VCaP (cell line): ENCODE data around the gene ZNF778.
"Not testable (repeated sequence)": the region's sequence is repeated elsewhere in the genome, so short reads cannot be mapped to it uniquely, and the experiment has no call there.

Experiments
- H3K27ac ChIP-seq: fragments of 450-650 bp; 2 replicates; pipeline ENCODE4 v1.5.1; 2017
- TF ChIP-seq, protein P1 (sequence below): fragments of 450-650 bp; conservative IDR thresholded peaks from 2 replicates; pipeline ENCODE4 v1.5.1; 2017; ENCODE audit warnings: mild to moderate bottlenecking, moderate library complexity

ZNF778 gene

DNA sequence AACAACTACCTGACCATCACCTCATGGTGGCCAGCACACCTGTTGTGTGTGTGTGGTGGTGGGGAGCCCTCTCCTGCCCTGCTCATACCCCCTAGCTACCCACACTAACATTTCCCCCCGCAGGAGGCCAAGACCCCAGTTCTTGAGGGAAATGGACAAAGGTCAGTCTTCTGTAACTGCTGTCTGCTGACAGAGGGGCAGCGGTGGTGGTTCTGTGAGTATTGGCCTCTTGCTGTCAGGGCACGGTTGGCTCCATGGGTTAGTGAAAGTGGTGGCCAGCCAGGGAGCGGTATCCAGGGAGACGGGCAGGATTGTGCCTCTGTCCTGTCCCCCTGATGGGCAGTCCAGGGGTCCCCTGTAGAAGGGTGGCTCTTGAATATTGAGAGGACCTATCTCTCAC, 26.2 kb downstream of the ZNF778 start:
- H3K27ac ChIP-seq, result no peak overlapping the region
- TF ChIP-seq, protein P1, sequence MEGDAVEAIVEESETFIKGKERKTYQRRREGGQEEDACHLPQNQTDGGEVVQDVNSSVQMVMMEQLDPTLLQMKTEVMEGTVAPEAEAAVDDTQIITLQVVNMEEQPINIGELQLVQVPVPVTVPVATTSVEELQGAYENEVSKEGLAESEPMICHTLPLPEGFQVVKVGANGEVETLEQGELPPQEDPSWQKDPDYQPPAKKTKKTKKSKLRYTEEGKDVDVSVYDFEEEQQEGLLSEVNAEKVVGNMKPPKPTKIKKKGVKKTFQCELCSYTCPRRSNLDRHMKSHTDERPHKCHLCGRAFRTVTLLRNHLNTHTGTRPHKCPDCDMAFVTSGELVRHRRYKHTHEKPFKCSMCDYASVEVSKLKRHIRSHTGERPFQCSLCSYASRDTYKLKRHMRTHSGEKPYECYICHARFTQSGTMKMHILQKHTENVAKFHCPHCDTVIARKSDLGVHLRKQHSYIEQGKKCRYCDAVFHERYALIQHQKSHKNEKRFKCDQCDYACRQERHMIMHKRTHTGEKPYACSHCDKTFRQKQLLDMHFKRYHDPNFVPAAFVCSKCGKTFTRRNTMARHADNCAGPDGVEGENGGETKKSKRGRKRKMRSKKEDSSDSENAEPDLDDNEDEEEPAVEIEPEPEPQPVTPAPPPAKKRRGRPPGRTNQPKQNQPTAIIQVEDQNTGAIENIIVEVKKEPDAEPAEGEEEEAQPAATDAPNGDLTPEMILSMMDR, result no peak

DNA sequence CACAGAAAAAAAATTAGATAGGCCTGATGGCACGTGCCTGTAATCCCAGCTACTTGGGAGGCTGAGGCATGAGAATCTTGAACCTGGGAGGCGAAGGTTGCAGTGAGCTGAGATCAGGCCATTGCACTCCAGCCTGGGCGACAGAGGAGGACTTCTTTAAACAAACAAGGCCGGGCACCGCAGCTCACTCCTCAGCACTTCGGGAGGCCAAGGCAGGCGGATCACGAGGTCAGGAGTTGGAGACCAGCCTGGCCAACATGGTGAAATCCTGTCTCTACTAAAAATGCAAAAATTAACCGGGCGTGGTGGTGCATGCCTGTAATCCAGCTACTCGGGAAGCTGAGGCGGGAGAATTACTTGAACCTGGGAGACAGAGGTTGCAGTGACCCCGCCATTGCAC, 26.8 kb downstream of the ZNF778 start:
- H3K27ac ChIP-seq, result not testable (repeated sequence)

DNA sequence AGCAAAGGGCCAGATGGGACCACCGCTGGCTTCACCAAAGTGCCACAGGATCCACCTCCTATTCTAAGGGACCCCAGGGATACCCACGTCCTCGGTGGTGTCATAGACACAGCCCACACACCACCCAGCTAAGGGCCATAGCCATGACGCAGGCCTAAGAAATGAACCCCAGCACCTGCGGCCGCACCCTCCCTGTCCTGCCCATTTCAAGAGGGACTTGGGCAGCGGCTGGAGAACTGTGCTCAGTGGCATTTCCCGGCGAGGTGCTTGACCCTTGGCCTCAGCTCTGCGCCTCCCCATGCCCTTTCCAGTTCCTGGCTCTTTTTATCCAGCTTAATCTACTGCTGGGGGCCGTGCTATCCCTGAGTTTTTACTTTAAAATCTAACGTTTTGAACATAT, 27.3 kb downstream of the ZNF778 start:
- no peak overlapping the region for H3K27ac ChIP-seq
- TF ChIP-seq, protein P1, result no peak

DNA sequence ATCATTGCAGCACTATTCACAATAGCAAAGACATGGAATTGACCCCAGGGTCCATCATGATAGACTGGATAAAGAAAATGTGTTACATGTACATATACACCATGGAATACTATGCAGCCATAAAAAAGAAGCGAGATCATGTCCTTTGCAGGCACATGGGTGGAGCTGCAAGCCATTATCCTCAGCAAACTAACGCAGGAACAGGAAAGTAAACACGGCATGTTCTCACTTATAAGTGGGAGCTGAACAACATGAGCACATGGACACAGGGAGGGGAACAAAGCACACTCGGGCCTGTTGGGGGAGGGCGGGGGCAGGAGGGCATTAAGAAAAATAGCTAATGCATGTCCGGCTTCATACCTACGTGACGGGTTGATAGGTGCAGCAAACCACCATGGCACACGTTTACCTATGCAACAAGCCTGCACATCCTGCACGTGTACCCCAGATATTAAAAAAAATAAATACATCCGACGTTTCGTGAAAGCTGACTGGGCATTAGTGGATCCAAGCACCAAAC, 28.9 kb downstream of the ZNF778 start:
- no peak overlapping the region for H3K27ac ChIP-seq
- TF ChIP-seq, protein P1, result 0 out of 2 replicates have a peak, but pooled peaks have one; percentile 8

DNA sequence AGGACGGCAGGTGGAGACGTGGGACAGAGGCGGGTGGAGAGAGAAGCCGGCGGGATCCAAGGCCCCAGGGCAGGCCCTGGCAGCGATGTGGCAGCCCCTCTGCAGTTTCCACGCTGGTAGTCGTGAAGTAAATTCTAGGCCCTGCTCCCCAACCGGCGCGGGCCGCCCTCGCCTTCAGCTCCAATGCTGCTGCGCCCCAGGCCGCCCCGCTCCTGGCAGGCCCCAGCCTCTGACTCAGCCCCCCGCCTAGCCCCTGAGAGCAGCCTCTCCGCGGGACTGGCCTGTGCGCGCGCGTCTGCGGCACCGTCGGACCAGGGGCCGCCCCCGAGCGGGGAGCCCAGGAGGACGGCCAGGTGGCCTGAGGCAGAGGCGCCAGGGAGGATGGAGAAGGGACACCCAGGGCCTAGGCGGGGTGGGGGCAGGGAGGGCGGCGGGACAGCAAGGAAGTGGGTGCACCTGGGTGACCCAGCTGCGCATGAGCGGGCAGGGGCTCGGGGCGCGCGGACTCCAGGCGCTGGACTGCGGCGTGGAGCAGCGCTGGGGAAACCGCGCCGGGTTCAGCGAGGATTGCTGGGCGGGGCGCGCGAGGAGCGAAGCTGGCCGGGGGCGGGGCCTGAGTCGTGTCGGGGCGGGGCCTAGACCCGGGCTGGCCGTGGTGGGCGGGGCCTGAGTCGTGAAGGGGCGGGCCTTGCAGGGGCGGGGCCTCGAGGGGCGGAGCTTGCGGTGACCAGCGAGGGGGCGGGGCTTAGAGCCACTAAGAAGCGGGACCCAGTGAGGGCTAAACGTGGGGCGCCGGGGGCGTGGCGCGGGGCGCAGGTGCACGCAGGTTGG, 29.6 kb downstream of the ZNF778 start:
- H3K27ac ChIP-seq, result no peak overlapping the region
- TF ChIP-seq, protein P1, result no peak

DNA sequence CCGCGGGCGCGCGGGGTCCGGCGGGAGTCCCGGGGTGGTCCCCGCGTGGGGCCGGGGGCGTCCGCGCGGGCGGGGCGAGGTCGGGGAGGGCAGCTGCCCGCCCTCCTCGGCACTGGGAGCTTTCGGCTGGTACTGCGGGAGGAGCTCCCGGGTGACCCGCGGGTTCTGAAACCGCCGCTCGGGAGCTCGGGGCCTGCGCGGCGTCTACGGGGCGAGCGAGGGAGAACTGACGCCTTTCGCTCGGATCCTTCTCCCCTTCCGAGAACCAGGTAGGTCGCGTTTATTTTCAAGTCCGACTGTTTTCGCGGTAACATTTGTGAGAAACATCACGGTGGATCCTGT, 30.2 kb downstream of the ZNF778 start:
- not testable (repeated sequence) for H3K27ac ChIP-seq

DNA sequence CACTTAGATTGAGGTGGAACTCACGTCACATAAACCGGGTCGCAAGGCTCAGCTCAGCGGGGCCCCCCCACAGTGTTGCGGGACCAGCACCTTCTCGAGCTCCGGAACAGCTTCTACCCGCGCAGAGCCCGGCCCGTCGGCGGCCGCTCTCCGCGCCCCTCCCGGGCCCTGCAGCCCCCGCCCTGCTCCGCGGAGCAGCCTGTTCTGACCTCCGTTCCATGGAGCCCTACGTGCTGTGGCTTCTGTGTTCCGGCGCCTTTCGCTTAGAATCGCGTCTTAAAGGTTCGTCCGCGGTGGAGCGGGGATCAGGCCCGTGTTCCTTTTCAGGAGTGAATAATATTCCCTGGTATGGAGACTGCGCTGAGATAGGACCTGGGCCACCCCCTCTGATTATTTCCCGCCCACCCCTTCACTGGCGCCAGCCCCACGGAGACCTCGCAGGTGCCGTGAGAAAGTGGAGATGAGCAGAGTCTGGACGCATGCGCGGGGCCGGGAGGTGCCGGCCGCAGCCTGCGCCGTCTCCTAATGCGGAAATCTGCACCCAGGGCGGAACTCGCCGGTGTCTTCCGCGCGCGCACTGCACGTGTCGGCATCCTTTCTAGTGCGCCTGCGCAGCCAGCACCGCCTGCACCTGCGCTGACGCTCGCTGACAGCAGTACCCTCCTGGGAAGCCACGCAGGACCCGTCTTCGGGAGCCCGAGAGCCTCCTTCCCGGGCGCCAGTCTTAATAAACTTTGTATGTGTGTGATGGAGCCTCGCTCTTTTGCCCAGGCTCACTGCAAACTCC, 30.9 kb downstream of the ZNF778 start:
- no peak overlapping the region for H3K27ac ChIP-seq
- TF ChIP-seq, protein P1, result no peak

DNA sequence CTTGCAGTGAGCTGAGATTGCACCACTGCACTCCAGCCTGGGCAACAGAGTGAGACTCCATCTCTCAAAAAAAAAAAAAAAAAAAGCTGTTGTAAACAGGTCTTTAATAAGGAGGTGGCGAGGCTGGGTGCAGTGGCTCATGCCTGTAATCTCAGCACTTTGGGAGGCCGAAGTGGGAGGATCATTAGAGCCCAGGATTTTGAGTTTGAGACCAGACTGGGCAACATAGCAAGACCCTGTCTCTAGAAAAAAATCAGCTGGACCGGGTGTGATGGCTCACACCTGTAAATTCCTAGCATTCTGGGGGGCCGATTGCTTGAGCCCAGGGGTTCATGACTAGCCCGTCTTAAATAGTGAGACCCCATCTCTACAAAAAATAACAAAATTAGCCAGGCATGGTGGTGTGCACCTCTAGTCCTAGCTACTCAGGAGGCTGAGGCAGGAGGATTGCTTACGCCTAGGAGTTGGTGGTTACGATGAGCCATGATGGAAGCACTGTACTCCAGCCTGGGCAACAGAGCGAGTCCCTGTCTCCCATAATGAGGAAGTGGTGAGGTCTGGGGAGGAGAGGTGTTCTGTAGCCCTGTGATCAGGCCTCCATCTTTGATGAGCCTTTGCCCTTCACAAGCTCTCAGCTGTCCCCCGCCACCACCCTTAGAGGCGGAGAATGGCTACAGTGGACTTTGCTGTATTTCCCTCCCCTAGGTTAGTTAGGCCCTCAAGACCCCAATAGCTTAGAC, 36.2 kb downstream of the ZNF778 start:
- no peak overlapping the region for H3K27ac ChIP-seq
- TF ChIP-seq, protein P1, result no peak
